ENCODE measurements around the gene TOR4A.

The TOR4A gene

GRCh38 chr9:137236238-137236935 is 41.1 kb upstream of the TOR4A start:
- no peak overlapping the region for H3K27ac ChIP-seq (replicated peaks; ENCODE audit: low read length)
- H4K8ac ChIP-seq (ENCODE audit: low read depth, low read length): no peak overlapping the region

DNA sequence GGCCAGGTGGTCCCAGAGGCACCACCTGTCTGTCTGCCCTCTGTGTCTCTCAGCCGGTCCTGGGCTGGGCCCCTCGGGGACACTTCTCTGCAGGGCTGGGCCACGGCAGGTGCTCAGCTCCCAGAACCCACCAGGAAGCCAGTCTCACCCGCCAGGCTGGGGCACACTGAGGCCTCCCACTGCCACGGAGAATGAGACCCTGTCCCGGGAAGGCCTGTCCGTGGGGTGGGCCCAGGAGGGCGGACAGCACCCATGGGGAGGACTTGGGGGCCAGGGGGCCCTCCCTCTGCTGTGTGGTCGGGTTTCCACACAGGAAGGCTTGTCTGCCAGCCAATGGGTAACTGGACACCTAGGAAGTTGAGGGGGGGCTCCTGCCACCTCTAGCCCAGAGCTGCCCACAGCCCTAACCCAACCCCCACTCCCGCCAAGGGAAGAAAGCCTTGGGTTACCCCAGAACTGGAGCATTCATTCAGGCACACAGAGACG is 40.5 kb upstream of the TOR4A start:
- H2BK15ac ChIP-seq (ENCODE audit: low read length): peak overlapping the region; percentile 98
- H3K27me3 ChIP-seq (ENCODE audit: control insufficient read depth in 3 of 3, insufficient read depth in 3 of 3, low read depth in 1 of 3, low read length in 3 of 3): peaks cover 0 to 2% (median 0%) of the 10 kb centered on the region in 3 experiments
- H3K9ac ChIP-seq (ENCODE audit: low read depth, low read length, poor library complexity): peak overlapping the region; percentile 60
- H4K91ac ChIP-seq (ENCODE audit: low read depth, low read length, poor library complexity): no peak overlapping the region
- peak overlapping the region; percentile 56 for H3K14ac ChIP-seq (ENCODE audit: low read length)
- peak overlapping the region; percentile 100 for H2AK5ac ChIP-seq (ENCODE audit: low read depth, low read length)
- H3K4ac ChIP-seq (ENCODE audit: low read length): peak overlapping the region; percentile 66
- peak overlapping the region; percentile 95 for H3K18ac ChIP-seq (ENCODE audit: low read length)
- H3K23ac ChIP-seq (ENCODE audit: low read depth, low read length, poor library complexity): peak overlapping the region; percentile 89
- H3K27ac ChIP-seq (replicated peaks; ENCODE audit: low read length): no peak overlapping the region
- no CpG with 5 or more reads among the region's 11 CpGs for WGBS, 2 donors (ENCODE audit: extremely low coverage in 2 of 2, insufficient read length in 2 of 2, insufficient replicate concordance in 1 of 2)
- no peak overlapping the region for H2AFZ ChIP-seq (ENCODE audit: low read length)
- no peaks in the 10 kb centered on the region for H3K9me3 ChIP-seq (replicated peaks in 1 of 2; ENCODE audit: control insufficient read depth in 2 of 2, insufficient read depth in 1 of 2, low read depth in 1 of 2, low read length in 2 of 2)
- H3K4me1 ChIP-seq (ENCODE audit: control insufficient read depth in 2 of 2, insufficient read depth in 1 of 2, low read depth in 1 of 2, low read length in 2 of 2): peaks cover 15% of the 10 kb centered on the region in 2 donors
- peak overlapping the region; percentile 14 for H3K4me2 ChIP-seq (ENCODE audit: insufficient read depth, low read length, poor library complexity, severe bottlenecking)
- peak overlapping the region; percentile 97 for H2BK5ac ChIP-seq (ENCODE audit: low read length)
- no peak for DNase-seq (ENCODE audit: low spot score)
- H3K36me3 ChIP-seq (replicated peaks in 1 of 2; ENCODE audit: control insufficient read depth in 2 of 2, insufficient read depth in 2 of 2, low read length in 2 of 2): peaks cover 0 to 9% of the 10 kb centered on the region in 2 donors
- no peak overlapping the region for H4K8ac ChIP-seq (ENCODE audit: low read depth, low read length)
- H2BK120ac ChIP-seq (ENCODE audit: low read depth, low read length): no peak overlapping the region
- H2BK12ac ChIP-seq (ENCODE audit: low read length): peak overlapping the region; percentile 73
- H3K4me3 ChIP-seq (ENCODE audit: low read length in 2 of 2): peak overlapping the region in 1 of 2 donors; percentile 46
- H3K79me1 ChIP-seq (ENCODE audit: low read depth, low read length): peaks cover 15% of the 10 kb centered on the region

More at GRCh38 chr9:137236238-137236935, 41.1 kb upstream of the TOR4A start:
- Histone ChIP-seq H3K4me2 (ENCODE audit: insufficient read depth, low read length, poor library complexity, severe bottlenecking) (peak overlapping the region; percentile 25), H3K18ac (ENCODE audit: low read length) (peak overlapping the region; percentile 95), H3K9me3 (replicated peaks in 1 of 2; ENCODE audit: control insufficient read depth in 2 of 2, insufficient read depth in 1 of 2, low read depth in 1 of 2, low read length in 2 of 2) (no peaks in the 10 kb centered on the region), H3K9ac (ENCODE audit: low read depth, low read length, poor library complexity) (peak overlapping the region; percentile 70), H2AK5ac (ENCODE audit: low read depth, low read length) (peak overlapping the region; percentile 100), H2BK15ac (ENCODE audit: low read length) (peak overlapping the region; percentile 98), H3K27me3 (ENCODE audit: control insufficient read depth in 3 of 3, insufficient read depth in 3 of 3, low read depth in 1 of 3, low read length in 3 of 3) (peaks cover 0 to 3% (median 0%) of the 10 kb centered on the region in 3 experiments), H3K4me3 (ENCODE audit: low read length in 2 of 2) (peak overlapping the region in 1 of 2 donors; percentile 46), H2BK120ac (ENCODE audit: low read depth, low read length) (no peak overlapping the region), H3K79me1 (ENCODE audit: low read depth, low read length) (peaks cover 12% of the 10 kb centered on the region), H2BK12ac (ENCODE audit: low read length) (peak overlapping the region; percentile 73), H3K36me3 (replicated peaks in 1 of 2; ENCODE audit: control insufficient read depth in 2 of 2, insufficient read depth in 2 of 2, low read length in 2 of 2) (peaks cover 0 to 5% of the 10 kb centered on the region in 2 donors), H2BK5ac (ENCODE audit: low read length) (peak overlapping the region; percentile 97), H4K91ac (ENCODE audit: low read depth, low read length, poor library complexity) (no peak overlapping the region), H2AFZ (ENCODE audit: low read length) (no peak overlapping the region), H3K4me1 (ENCODE audit: control insufficient read depth in 2 of 2, insufficient read depth in 1 of 2, low read depth in 1 of 2, low read length in 2 of 2) (peaks cover 15% of the 10 kb centered on the region in 2 donors), H3K23ac (ENCODE audit: low read depth, low read length, poor library complexity) (peak overlapping the region; percentile 89), H3K14ac (ENCODE audit: low read length) (peak overlapping the region; percentile 56), H3K4ac (ENCODE audit: low read length) (peak overlapping the region; percentile 66)
- no CpG with 5 or more reads among the region's 31 CpGs for WGBS, 2 donors (ENCODE audit: extremely low coverage in 2 of 2, insufficient read length in 2 of 2, insufficient replicate concordance in 1 of 2)
- DNase-seq (ENCODE audit: low spot score): peak; percentile 84

GRCh38 chr9:137237759-137238726 is 39.5 kb upstream of the TOR4A start:
- Histone ChIP-seq H3K18ac (ENCODE audit: low read length) (no peak overlapping the region), H3K4me1 (ENCODE audit: control insufficient read depth in 2 of 2, insufficient read depth in 1 of 2, low read depth in 1 of 2, low read length in 2 of 2) (peaks cover 23 to 24% of the 10 kb centered on the region in 2 donors), H3K9me3 (replicated peaks in 1 of 2; ENCODE audit: control insufficient read depth in 2 of 2, insufficient read depth in 1 of 2, low read depth in 1 of 2, low read length in 2 of 2) (no peaks in the 10 kb centered on the region), H2BK5ac (ENCODE audit: low read length) (no peak overlapping the region), H3K4me3 (ENCODE audit: low read length in 2 of 2) (no peak overlapping the region), H3K79me1 (ENCODE audit: low read depth, low read length) (peaks cover 24% of the 10 kb centered on the region), H3K27me3 (ENCODE audit: control insufficient read depth in 3 of 3, insufficient read depth in 3 of 3, low read depth in 1 of 3, low read length in 3 of 3) (no peaks in the 10 kb centered on the region), H4K91ac (ENCODE audit: low read depth, low read length, poor library complexity) (no peak overlapping the region), H2BK120ac (ENCODE audit: low read depth, low read length) (no peak overlapping the region), H3K4me2 (ENCODE audit: insufficient read depth, low read length, poor library complexity, severe bottlenecking) (no peak overlapping the region), H2AK5ac (ENCODE audit: low read depth, low read length) (peak overlapping the region; percentile 100), H3K36me3 (replicated peaks in 1 of 2; ENCODE audit: control insufficient read depth in 2 of 2, insufficient read depth in 2 of 2, low read length in 2 of 2) (peaks cover 11 to 19% of the 10 kb centered on the region in 2 donors), H2AFZ (ENCODE audit: low read length) (no peak overlapping the region), H4K8ac (ENCODE audit: low read depth, low read length) (peak overlapping the region; percentile 52), H3K9ac (ENCODE audit: low read depth, low read length, poor library complexity) (peak overlapping the region; percentile 38), H3K23ac (ENCODE audit: low read depth, low read length, poor library complexity) (peak overlapping the region; percentile 89), H2BK12ac (ENCODE audit: low read length) (no peak overlapping the region), H3K4ac (ENCODE audit: low read length) (no peak overlapping the region), H3K27ac (replicated peaks; ENCODE audit: low read length) (no peak overlapping the region), H3K14ac (ENCODE audit: low read length) (no peak overlapping the region), H2BK15ac (ENCODE audit: low read length) (peak overlapping the region; percentile 43)
- DNase-seq (ENCODE audit: low spot score): no peak
- whole genome bisulfite sequencing, 2 donors (ENCODE audit: extremely low coverage in 2 of 2, insufficient read length in 2 of 2, insufficient replicate concordance in 1 of 2): no CpG with 5 or more reads among the region's 13 CpGs
